Spleen (tissue), 7 donors: ENCODE data around the gene WDR5B.

Experiments used
- POLR2A ChIP-seq, 3 donors: fragments of 450-650 bp; IDR thresholded peaks; one replicate each; pipeline ENCODE4 v1.5.1; 2017; ENCODE audit warnings: antibody characterized with exemption in 3 of 3, mild to moderate bottlenecking in 1 of 3
- POLR2AphosphoS5 ChIP-seq, 3 donors: sonication (generic); formaldehyde crosslinking; IDR thresholded peaks; one replicate each; pipeline ENCODE4 v1.5.1; 2017; ENCODE audit warnings: antibody characterized with exemption in 3 of 3
- TF ChIP-seq, protein P1 (sequence below), 11 experiments: fragments of 200-600 bp in 7 of 11; fragments of 450-650 bp in 4 of 11; sonication (generic) in 4 of 11; IDR thresholded peaks in 8 of 11; conservative IDR thresholded peaks in 3 of 11; 1 replicate in 7 of 11; 2 replicates in 4 of 11; pipeline versions ENCODE4 v1.4.0 to v1.8.0; 2016 to 2021; ENCODE audit warnings: antibody characterized with exemption in 11 of 11, inconsistent platforms in 4 of 11, mild to moderate bottlenecking in 1 of 11
- donor health status: DM: no; HTN: no; CAD: no; lungs with moderate emphysema.
- donor health status: DM: no; HTN: no; CAD: no.
- donor health status: DM: no; HTN: no; CAD: no.

DNA sequence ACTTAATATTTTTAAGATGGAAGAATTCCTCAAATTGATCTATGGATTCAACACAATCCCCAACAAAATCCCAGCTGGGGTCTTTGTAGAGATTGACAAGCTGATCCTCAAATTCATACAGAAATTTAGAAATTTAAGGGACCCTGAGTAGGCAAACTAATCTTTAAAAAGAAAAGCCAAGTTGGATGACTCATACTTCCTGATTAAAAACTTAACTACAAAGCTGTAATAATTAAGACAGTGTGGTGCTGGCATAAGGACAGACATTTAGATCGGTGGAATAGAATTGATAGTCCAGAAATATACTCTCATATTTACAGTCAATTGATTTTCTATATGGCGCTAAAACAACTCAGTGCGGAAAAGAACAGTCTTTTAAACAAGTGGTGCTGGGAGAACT, 20.3 kb downstream of the WDR5B start:
- TF ChIP-seq, protein P1, sequence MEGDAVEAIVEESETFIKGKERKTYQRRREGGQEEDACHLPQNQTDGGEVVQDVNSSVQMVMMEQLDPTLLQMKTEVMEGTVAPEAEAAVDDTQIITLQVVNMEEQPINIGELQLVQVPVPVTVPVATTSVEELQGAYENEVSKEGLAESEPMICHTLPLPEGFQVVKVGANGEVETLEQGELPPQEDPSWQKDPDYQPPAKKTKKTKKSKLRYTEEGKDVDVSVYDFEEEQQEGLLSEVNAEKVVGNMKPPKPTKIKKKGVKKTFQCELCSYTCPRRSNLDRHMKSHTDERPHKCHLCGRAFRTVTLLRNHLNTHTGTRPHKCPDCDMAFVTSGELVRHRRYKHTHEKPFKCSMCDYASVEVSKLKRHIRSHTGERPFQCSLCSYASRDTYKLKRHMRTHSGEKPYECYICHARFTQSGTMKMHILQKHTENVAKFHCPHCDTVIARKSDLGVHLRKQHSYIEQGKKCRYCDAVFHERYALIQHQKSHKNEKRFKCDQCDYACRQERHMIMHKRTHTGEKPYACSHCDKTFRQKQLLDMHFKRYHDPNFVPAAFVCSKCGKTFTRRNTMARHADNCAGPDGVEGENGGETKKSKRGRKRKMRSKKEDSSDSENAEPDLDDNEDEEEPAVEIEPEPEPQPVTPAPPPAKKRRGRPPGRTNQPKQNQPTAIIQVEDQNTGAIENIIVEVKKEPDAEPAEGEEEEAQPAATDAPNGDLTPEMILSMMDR (IDR thresholded peaks at IDR 0.05 in 8 of 11, conservative IDR thresholded peaks at IDR 0.05 in 3 of 11): no peak
- TF ChIP-seq POLR2A (IDR thresholded peaks at IDR 0.05): no peak
- no peak for TF ChIP-seq POLR2AphosphoS5 (IDR thresholded peaks at IDR 0.05)
